ENCODE data around the gene KIF5A.

GRCh38 chr12:57602544-57602943, 52.7 kb downstream of the KIF5A start:
- TF ChIP-seq, protein P1, sequence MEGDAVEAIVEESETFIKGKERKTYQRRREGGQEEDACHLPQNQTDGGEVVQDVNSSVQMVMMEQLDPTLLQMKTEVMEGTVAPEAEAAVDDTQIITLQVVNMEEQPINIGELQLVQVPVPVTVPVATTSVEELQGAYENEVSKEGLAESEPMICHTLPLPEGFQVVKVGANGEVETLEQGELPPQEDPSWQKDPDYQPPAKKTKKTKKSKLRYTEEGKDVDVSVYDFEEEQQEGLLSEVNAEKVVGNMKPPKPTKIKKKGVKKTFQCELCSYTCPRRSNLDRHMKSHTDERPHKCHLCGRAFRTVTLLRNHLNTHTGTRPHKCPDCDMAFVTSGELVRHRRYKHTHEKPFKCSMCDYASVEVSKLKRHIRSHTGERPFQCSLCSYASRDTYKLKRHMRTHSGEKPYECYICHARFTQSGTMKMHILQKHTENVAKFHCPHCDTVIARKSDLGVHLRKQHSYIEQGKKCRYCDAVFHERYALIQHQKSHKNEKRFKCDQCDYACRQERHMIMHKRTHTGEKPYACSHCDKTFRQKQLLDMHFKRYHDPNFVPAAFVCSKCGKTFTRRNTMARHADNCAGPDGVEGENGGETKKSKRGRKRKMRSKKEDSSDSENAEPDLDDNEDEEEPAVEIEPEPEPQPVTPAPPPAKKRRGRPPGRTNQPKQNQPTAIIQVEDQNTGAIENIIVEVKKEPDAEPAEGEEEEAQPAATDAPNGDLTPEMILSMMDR (IDR thresholded peaks at IDR 0.05): no peak
- TF ChIP-seq POLR2A (IDR thresholded peaks at IDR 0.05): no peak

Measured in Peyer's patch (tissue), 4 donors.